Endothelial cell of umbilical vein (primary cell): ENCODE data around the gene TAMM41. TPM values are rescaled to one million over a fixed set of nuclear protein-coding genes. Genes with fewer than 3 reads are reported as not detected.

Experiments used
- BruUV-seq: library from RNA; stranded (reverse); fragments of 400-500 nt; replicated peaks from 2 replicates; lab custom pipeline; 2021; lab: Mats Ljungman, UMichigan
- CTCF ChIA-PET: fragments of 300-600, 350-600 bp; sonication (Branson Sonifier 250); formaldehyde crosslinking; loops from one replicate; lab custom pipeline; 2021; ENCODE audit warnings: antibody characterized with exemption, inconsistent platforms; lab: Charles Lee
- POLR2A ChIA-PET: fragments of 300-600, 350-600 bp; sonication (Branson Sonifier 250); formaldehyde crosslinking; loops from one replicate; lab custom pipeline; 2021; ENCODE audit warnings: antibody characterized with exemption, inconsistent platforms; lab: Charles Lee
- DNase-seq: peaks from one replicate; pipeline ENCODE4 v3.0.0-alpha.2; 2011; ENCODE audit warnings: low read depth, low spot score
- FAIRE-seq: peaks from 2 replicates; lab custom pipeline; 2011; peaks lifted over from hg19 to GRCh38; lab: Jason Lieb, UNC
- H2AFZ ChIP-seq: 2 replicates; pipeline ENCODE4 v1.6.0; 2012; ENCODE audit warnings: low read depth, low read length, control low read depth, inconsistent platforms
- H3K27ac ChIP-seq: 2 replicates; pipeline ENCODE4 v1.5.1; 2011; ENCODE audit warnings: low read depth, mild to moderate bottlenecking, control low read depth, low read length, moderate library complexity; ENCODE audit not compliant: insufficient read depth
- H3K27me3 ChIP-seq, 2 experiments: 2 replicates each; pipeline versions ENCODE4 v1.6.0 to v1.6.1; 2011; ENCODE audit warnings: low read length in 2 of 2, mixed read lengths in 1 of 2; ENCODE audit not compliant: control insufficient read depth in 2 of 2, insufficient read depth in 2 of 2
- H3K36me3 ChIP-seq, 2 experiments: 2 replicates in 1 of 2; 3 replicates in 1 of 2; pipeline ENCODE4 v1.5.1; 2011; ENCODE audit warnings: low read length in 2 of 2, mild to moderate bottlenecking in 1 of 2, moderate library complexity in 1 of 2; ENCODE audit not compliant: control insufficient read depth in 2 of 2, insufficient read depth in 2 of 2; ENCODE audit errors: extremely low read depth in 1 of 2
- H3K4me1 ChIP-seq: 3 replicates; pipeline ENCODE4 v1.5.1; 2011; ENCODE audit warnings: mild to moderate bottlenecking, low read length; ENCODE audit not compliant: control insufficient read depth, insufficient read depth; ENCODE audit errors: extremely low read depth
- H3K4me2 ChIP-seq: 2 replicates; pipeline ENCODE4 v1.6.1; 2011; ENCODE audit warnings: low read length, control low read depth, mixed read lengths; ENCODE audit not compliant: insufficient read depth
- H3K4me3 ChIP-seq, 3 experiments: fragments of 200-600 bp in 1 of 3; sonication (generic), shearing (Covaris generic) in 1 of 3; replicated peaks in 1 of 3; 2 replicates each; pipeline ENCODE4 v1.5.1; 2011 to 2016; ENCODE audit warnings: control low read depth in 3 of 3, low read length in 3 of 3, mild to moderate bottlenecking in 2 of 3, inconsistent platforms in 1 of 3, low read depth in 1 of 3, moderate library complexity in 1 of 3; ENCODE audit not compliant: insufficient read depth in 1 of 3
- H3K79me2 ChIP-seq: 2 replicates; pipeline ENCODE4 v1.6.0; 2012; ENCODE audit warnings: low read length, inconsistent platforms; ENCODE audit not compliant: control insufficient read depth, insufficient read depth
- H3K9ac ChIP-seq: replicated peaks from 2 replicates; pipeline ENCODE3; 2011; ENCODE audit warnings: low read length, control low read depth; ENCODE audit not compliant: insufficient read depth; ENCODE audit errors: extremely low read depth
- H3K9me1 ChIP-seq: replicated peaks from 3 replicates; pipeline ENCODE4 v1.6.0; 2011; ENCODE audit warnings: mild to moderate bottlenecking, low read length; ENCODE audit not compliant: control insufficient read depth, insufficient read depth; ENCODE audit errors: extremely low read depth
- H3K9me3 ChIP-seq: replicated peaks from 2 replicates; pipeline ENCODE4 v1.5.1; 2012; ENCODE audit warnings: low read length, inconsistent platforms; ENCODE audit not compliant: control insufficient read depth, insufficient read depth
- H4K20me1 ChIP-seq: replicated peaks from 2 replicates; pipeline ENCODE3; 2011; ENCODE audit warnings: mild to moderate bottlenecking, low read length; ENCODE audit not compliant: control insufficient read depth, insufficient read depth; ENCODE audit errors: extremely low read depth
- CTCF ChIP-seq, 2 donors: IDR thresholded peaks; 1 replicate in 1 of 2; 2 replicates in 1 of 2; pipeline ENCODE4 v1.5.1; 2011; ENCODE audit warnings: low read length in 2 of 2, mild to moderate bottlenecking in 2 of 2, moderate library complexity in 2 of 2, control low read depth in 1 of 2, inconsistent platforms in 1 of 2, low read depth in 1 of 2; ENCODE audit not compliant: insufficient read depth in 1 of 2; ENCODE audit errors: extremely low read depth in 1 of 2
- EZH2 ChIP-seq: IDR thresholded peaks from 2 replicates; pipeline ENCODE4 v1.6.1; 2012; ENCODE audit warnings: borderline replicate concordance, low read depth, mild to moderate bottlenecking, moderate library complexity, low read length, inconsistent platforms; ENCODE audit not compliant: severe bottlenecking
- FOS ChIP-seq: IDR thresholded peaks from 2 replicates; pipeline ENCODE4 v1.6.1; 2011; ENCODE audit warnings: mild to moderate bottlenecking, low read length, moderate library complexity, borderline replicate concordance; ENCODE audit not compliant: insufficient read depth
- GATA2 ChIP-seq: IDR thresholded peaks from 2 replicates; pipeline ENCODE4 v1.7.0; 2011; ENCODE audit warnings: low read depth, mild to moderate bottlenecking, moderate library complexity, mixed read lengths, low read length; ENCODE audit not compliant: insufficient read length, insufficient read depth
- JUN ChIP-seq: IDR thresholded peaks from 2 replicates; pipeline ENCODE4 v1.6.1; 2011; ENCODE audit warnings: borderline replicate concordance, low read depth; ENCODE audit not compliant: insufficient read length, insufficient read depth
- MAX ChIP-seq: IDR thresholded peaks from 2 replicates; pipeline ENCODE4 v1.6.1; 2011; ENCODE audit not compliant: insufficient read depth, insufficient read length
- MYC ChIP-seq: IDR thresholded peaks from one replicate; pipeline ENCODE4 v1.6.1; 2011; ENCODE audit warnings: mild to moderate bottlenecking, low read depth, low read length
- POLR2A ChIP-seq: IDR thresholded peaks from 2 replicates; pipeline ENCODE4 v1.6.1; 2012; ENCODE audit warnings: low read depth, mild to moderate bottlenecking, control low read depth, low read length
- POLR2AphosphoS5 ChIP-seq: IDR thresholded peaks from 2 replicates; pipeline ENCODE4 v1.6.1; 2012; ENCODE audit warnings: low read depth, mild to moderate bottlenecking, control low read depth, low read length, moderate library complexity; ENCODE audit not compliant: insufficient read depth
- dilution Hi-C: fragments of 300-500 bp; cut with MboI; formaldehyde crosslinking; loops from one replicate; pipeline ENCODE4 v1.15.0; 2019; ENCODE audit warnings: low sequenced_read_pairs; ENCODE audit not compliant: extremely low pct_ligation_motif_present
- intact Hi-C: fragments of 100-400 bp; cut with micrococcal nuclease; formaldehyde crosslinking; loops from one replicate; pipeline ENCODE4 v1.10.0; 2022
- polyA plus RNA-seq, 4 experiments: library from polyadenylated mRNA; depleted of rRNA in 3 of 4; stranded (reverse) in 3 of 4; unstranded in 1 of 4; fragments of >200 nt; gene quantifications; 2 replicates each; pipeline versions ENCODE4 v1.2.1 to v1.2.3, GENCODE V29; 2011 to 2012; ENCODE audit warnings: missing spikeins in 1 of 4
- total RNA-seq: library from RNA; stranded (reverse); gene quantifications from 2 replicates; pipeline ENCODE4 v1.2.3, GENCODE V29; 2021

TAMM41 gene
- total and polyA plus RNA-seq, 2 donors (not counting 3 experiments of a cell fraction or from before 2014, with no cell fraction given): 12.6 to 29.7 TPM

GRCh38 chr3:11794927-11795326 is 51.8 kb downstream of the TAMM41 start:
- FAIRE-seq: no peak
- no peak overlapping the region for H3K4me3 ChIP-seq
- POLR2A ChIA-PET: no interaction called here

More at GRCh38 chr3:11794927-11795326, 51.8 kb downstream of the TAMM41 start:
- intact Hi-C loops (no loop called here), dilution Hi-C loops (no loop called here)
- no TSS peak for BruUV-seq
- Histone ChIP-seq H3K4me2 (no peak overlapping the region), H4K20me1 (no peaks in the 10 kb centered on the region), H3K4me1 (no peaks in the 10 kb centered on the region), H3K27ac (no peak overlapping the region), H2AFZ (no peak overlapping the region), H3K9ac (no peak overlapping the region), H3K9me3 (no peaks in the 10 kb centered on the region), H3K9me1 (no peaks in the 10 kb centered on the region), H3K36me3 (no peaks in the 10 kb centered on the region), H3K79me2 (no peaks in the 10 kb centered on the region), H3K27me3 (no peaks in the 10 kb centered on the region)
- no peak for TF ChIP-seq FOS
- no peak for TF ChIP-seq CTCF (IDR thresholded peaks at IDR 0.05; ENCODE audit: extremely low read depth in 1 of 2, insufficient read depth in 1 of 2, low read depth in 1 of 2, low read length in 2 of 2)
- no peak for TF ChIP-seq MYC
- no peak for TF ChIP-seq MAX
- TF ChIP-seq GATA2: no peak
- no peak for TF ChIP-seq JUN
- no peak for TF ChIP-seq POLR2A
- no peak for TF ChIP-seq EZH2
- no peak for TF ChIP-seq POLR2AphosphoS5
- CTCF ChIA-PET: no interaction called here
- no peak for DNase-seq
